Activated CD8-positive, alpha-beta memory T cell treated with anti-CD3 and anti-CD28 coated beads for 36 hours (primary cell): ENCODE measurements around the gene MRPS7. TPM values are rescaled to one million over a fixed set of nuclear protein-coding genes. Genes with fewer than 3 reads are reported as not detected.
"Not testable (repeated sequence)": the region's sequence is repeated elsewhere in the genome, so short reads cannot be mapped to it uniquely, and the experiment has no call there.

ENCODE experiments used
- CTCF ChIA-PET: fragments of 350-600 bp; sonication (Branson Sonifier 250); formaldehyde crosslinking; loops from one replicate; lab custom pipeline; 2021; ENCODE audit warnings: antibody characterized with exemption; lab: Charles Lee
- POLR2A ChIA-PET: fragments of 350-600 bp; sonication (Branson Sonifier 250); formaldehyde crosslinking; loops from one replicate; lab custom pipeline; 2021; ENCODE audit warnings: antibody characterized with exemption; lab: Charles Lee
- total RNA-seq, 2 experiments: library from RNA; stranded (reverse); gene quantifications; one replicate each; pipeline ENCODE4 v1.2.3, GENCODE V29; 2021

MRPS7 gene
- total RNA-seq, 2 experiments from 2014 or later = 98.9 to 102 TPM

GRCh38 chr17:75240394-75241142 is 21.1 kb upstream of the MRPS7 start:
- POLR2A ChIA-PET = interaction anchor here (0.5 to 1.0 kb wide), 3 partner anchors 20 to 118 kb away, joined by 3 to 6 read pairs (median 4); partner anchors contain the start of gene GGA3

GRCh38 chr17:75241143-75241430 is 20.6 kb upstream of the MRPS7 start:
- CTCF ChIA-PET = interaction anchor here (0.9 to 5.1 kb wide), 8 partner anchors 9 to 171 kb away, joined by 3 to 39 read pairs (median 9); partner anchors contain the start of genes GGA3, MIF4GD and MRPS7
- POLR2A ChIA-PET = interaction anchor here (1.0 to 2.4 kb wide), 2 partner anchors 20 to 30 kb away, joined by 3 to 7 read pairs; partner anchors contain the start of genes GGA3 and MIF4GD

More at GRCh38 chr17:75240394-75241142, 21.1 kb upstream of the MRPS7 start:
- CTCF ChIA-PET = interaction anchor here (0.6 to 5.1 kb wide), 12 partner anchors 9 to 1161 kb away, joined by 3 to 39 read pairs (median 4); partner anchors contain the start of genes GGA3, MIF4GD and MRPS7

- ChIA-PET POLR2A (interaction anchor here (2.4 kb wide), 1 partner anchor 29 kb away, joined by 7 read pairs; the partner anchor contains the start of gene MIF4GD), CTCF (interaction anchor here (0.8 to 5.1 kb wide), 6 partner anchors 8 to 171 kb away, joined by 3 to 39 read pairs (median 18); partner anchors contain the start of genes GGA3, MIF4GD and MRPS7)
Measured at GRCh38 chr17:75241502-75241901, 20.2 kb upstream of the MRPS7 start.

DNA sequence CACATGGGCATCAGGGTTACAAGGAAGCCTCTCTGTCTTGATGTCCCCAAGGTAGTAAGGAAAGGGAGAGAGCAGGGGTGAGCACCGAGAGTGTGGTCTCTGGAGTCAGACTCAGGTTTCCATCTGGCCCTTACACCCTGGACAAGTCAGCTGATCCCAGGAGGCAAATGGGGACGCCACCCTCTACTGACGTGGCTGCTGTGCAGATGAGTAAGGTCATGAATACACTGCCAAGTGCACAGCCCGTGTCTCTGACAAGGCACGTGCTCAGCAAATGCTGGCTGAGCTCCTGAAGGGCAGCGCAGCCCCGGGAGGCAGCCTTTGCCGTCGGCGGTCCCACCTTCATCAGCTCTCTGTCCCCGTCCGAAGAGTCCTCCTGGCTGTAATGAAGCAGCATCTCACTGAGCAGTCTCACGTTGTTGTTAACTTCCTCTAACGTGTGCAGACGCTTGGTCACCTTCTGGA is 19.7 kb upstream of the MRPS7 start:
- ChIA-PET POLR2A (interaction anchor here (0.6 to 2.4 kb wide), 4 partner anchors 19 to 47 kb away, joined by 3 to 12 read pairs (median 5); partner anchors contain the start of genes GGA3, MIF4GD and MRPS7), CTCF (interaction anchor here (0.5 to 5.1 kb wide), 7 partner anchors 13 to 171 kb away, joined by 3 to 39 read pairs (median 6); partner anchors contain the start of genes GGA3, MIF4GD and MRPS7)

DNA sequence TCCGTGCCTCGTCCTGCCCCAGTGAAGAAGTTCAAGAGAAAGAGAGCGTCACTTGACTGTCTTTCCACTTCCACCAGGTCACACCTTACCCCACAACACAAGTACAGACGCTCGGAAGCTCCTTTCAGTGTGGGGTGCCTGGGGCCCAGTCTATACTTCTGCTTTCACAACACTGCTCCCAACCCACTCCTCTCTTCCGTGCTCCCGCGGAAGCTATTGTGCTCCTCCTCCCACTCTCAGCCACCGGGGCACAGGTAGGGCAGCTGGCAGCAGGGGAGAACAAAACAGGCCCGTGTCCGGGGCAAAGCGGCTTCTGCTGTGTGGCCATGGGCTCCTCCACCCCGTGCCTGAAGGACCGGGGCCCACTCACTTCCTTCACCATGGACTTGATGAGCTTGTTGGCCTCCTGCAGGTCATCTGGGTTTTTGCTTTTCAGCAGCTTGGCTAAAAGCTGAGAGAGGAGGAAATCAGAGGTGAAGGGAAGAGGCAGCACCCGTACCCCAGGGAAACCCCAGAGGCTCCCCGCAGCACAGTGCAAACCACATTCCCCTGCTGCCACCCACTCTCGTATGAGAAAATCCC is 19.1 kb upstream of the MRPS7 start:
- CTCF ChIA-PET = interaction anchor here (0.5 to 4.4 kb wide), 6 partner anchors 19 to 170 kb away, joined by 3 to 39 read pairs (median 5); partner anchors contain the start of genes GGA3, MIF4GD and MRPS7
- POLR2A ChIA-PET = interaction anchor here (0.6 to 2.4 kb wide), 5 partner anchors 18 to 64 kb away, joined by 3 to 12 read pairs (median 5); partner anchors contain the start of genes GGA3, MIF4GD and MRPS7

DNA sequence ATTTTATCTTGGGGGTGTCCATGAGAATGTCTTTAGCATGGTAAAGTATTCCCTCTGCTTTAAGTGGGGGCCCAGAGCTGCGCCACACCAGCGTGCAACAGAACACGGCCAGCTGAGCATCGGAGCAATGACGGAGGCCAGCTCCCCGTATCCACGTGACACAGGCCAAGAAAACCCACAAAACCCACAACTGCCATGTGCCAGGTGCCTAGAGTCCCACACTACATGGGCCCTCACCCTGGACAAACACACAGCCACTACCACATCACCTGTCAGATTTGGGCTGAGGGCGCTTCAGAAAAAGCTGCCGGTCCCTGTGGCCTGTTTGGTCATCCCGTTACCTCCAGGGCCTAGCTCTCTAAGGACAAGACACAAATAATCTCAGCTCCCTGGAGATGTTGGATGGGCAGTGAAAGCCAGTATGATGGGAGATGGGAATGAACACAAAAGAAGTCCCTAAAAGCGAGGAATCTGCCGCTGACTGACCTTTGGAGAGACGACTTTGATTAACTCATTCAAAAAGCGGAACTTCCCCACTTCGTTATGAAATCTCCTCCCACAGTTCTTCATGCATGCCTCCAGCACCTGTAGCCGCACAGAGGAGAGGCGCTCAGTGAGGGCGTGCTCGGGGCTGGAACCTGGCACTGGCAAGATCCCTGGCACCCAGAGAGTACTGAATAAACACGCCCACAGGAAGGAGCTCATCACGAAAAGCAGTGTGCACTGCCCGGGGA is 17.4 kb upstream of the MRPS7 start:
- CTCF ChIA-PET = no interaction called here
- POLR2A ChIA-PET = no interaction called here

GRCh38 chr17:75245011-75245410 is 16.7 kb upstream of the MRPS7 start:
- CTCF ChIA-PET = no interaction called here
- POLR2A ChIA-PET = no interaction called here

DNA sequence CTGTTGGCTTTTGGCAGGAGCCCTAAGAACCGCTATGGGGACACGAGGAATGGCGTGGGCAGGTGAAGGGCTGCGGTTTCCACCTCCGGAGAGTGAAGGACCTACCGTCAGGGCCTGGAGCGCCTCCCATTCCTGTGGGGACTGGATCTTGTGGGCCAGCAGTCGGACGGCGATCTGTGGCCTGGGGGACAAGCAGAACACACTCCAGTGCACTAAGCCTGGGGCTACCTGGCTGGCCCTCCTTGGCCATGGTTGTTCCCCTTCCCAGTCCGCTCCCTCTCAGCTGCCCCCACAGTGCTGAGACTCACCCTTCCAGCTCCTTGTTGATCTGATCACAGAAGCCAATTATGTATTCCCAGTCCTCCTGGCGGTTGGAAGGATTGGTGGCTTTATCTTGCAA is 15.3 kb upstream of the MRPS7 start:
- CTCF ChIA-PET = interaction anchor here (0.6 to 1.1 kb wide), 3 partner anchors 15 to 155 kb away, joined by 3 to 5 read pairs (median 3); partner anchors contain the start of genes GGA3 and MRPS7
- POLR2A ChIA-PET = no interaction called here

DNA sequence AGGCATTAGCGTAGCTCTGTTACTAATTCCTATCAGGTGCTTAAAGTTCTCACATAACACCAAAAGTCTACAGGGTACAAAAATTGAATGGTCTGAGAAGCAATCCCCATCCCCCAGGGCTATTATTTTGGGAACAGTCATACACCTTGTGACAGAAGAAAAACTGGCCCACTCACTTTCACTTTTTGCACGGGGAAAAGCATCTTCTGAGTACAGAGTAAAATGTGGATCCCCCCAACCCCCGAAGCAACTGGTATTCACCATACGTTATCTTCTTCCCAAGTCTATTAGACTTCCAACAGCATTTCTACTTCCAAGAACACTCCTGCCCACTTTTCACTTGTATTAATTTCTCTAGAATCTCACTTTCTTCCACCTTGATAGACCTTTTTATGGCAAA is 12.1 kb upstream of the MRPS7 start:
- ChIA-PET POLR2A (interaction anchor here (1.3 to 3.2 kb wide), 4 partner anchors 12 to 40 kb away, joined by 3 to 41 read pairs (median 10); partner anchors contain the start of genes GGA3, MIF4GD, MRPS7 and SLC25A19), CTCF (interaction anchor here (1.0 to 5.1 kb wide), 8 partner anchors 10 to 163 kb away, joined by 3 to 21 read pairs (median 4); partner anchors contain the start of genes GGA3, MRPS7, NT5C and SLC25A19)

DNA sequence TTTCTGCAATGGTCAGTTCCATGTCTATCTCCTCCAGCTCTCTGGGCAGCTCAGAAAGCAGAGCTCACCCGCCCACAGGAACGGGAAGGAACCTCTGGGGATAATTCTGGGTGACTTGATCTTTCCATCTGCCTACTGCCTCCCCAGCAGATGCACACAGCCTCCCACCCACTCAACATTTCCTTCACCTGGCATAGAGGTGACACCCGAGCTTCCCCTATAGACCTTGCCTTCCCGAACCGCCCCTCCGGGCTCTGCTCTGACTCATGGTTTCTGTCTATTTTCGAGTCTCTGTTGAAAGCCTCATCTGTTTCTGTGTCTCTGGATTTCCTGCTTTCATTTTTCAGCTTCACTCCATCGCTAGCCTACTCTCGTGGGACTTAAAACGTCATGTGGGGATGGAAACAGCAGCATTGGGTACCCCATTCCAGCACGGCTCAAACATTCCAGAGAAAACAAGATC is 11.6 kb upstream of the MRPS7 start:
- POLR2A ChIA-PET = interaction anchor here (0.7 to 3.2 kb wide), 5 partner anchors 11 to 113 kb away, joined by 3 to 41 read pairs (median 6); partner anchors contain the start of genes GGA3, MIF4GD, MRPS7 and SLC25A19
- CTCF ChIA-PET = interaction anchor here (0.6 to 5.1 kb wide), 12 partner anchors 10 to 162 kb away, joined by 3 to 21 read pairs (median 4); partner anchors contain the start of genes GGA3, MIF4GD, MRPS7 and NT5C

- ChIA-PET CTCF (interaction anchor here (0.7 to 5.1 kb wide), 3 partner anchors 8 to 12 kb away, joined by 3 to 21 read pairs (median 4); no protein-coding TSS in a partner anchor), POLR2A (interaction anchor here (0.6 to 0.7 kb wide), 2 partner anchors 9 to 773 kb away, joined by 3 to 4 read pairs; partner anchors contain the start of gene GGA3)
Measured at GRCh38 chr17:75252039-75252816, 9.5 kb upstream of the MRPS7 start.

- POLR2A ChIA-PET, CTCF ChIA-PET: not testable (repeated sequence)
Measured at GRCh38 chr17:75255954-75256698, 5.6 kb upstream of the MRPS7 start.

GRCh38 chr17:75257228-75257627 is 4.5 kb upstream of the MRPS7 start:
- CTCF ChIA-PET, POLR2A ChIA-PET: not testable (repeated sequence)

- ChIA-PET CTCF (interaction anchor here (0.8 to 4.3 kb wide), 8 partner anchors 9 to 28 kb away, joined by 4 to 50 read pairs (median 6); partner anchors contain the start of genes MIF4GD and SLC25A19), POLR2A (interaction anchor here (0.5 to 3.4 kb wide), 17 partner anchors 9 to 287 kb away, joined by 3 to 69 read pairs (median 3); partner anchors contain the start of genes GRB2, MIF4GD, NT5C and SLC25A19)
Measured at GRCh38 chr17:75260641-75261335, 891 bp upstream of the MRPS7 start.

DNA sequence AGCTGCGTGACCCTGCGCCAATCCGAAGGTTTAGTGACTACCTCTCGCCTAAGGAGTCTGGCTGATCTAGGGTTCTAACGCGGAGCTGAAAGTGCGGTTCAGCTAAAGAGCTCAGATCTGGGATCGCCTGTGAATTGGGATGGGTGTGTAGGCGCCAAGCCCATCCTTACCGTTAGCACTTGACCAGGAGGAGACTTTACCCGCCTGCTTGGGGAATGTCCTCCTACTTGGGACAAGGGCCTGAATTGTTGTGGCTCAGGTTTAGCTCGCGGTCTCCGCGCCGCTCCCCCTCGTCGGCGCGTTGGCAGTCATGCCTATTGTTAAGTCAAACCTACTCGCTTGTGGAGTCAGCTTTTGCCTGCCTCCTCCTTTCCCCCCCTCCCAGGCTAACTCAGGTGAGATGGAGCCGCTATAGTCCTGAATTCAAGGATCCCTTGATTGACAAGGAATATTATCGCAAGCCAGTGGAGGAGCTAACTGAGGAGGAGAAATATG is 480 bp downstream of the MRPS7 start:
- ChIA-PET POLR2A (interaction anchor here (0.6 to 3.4 kb wide), 8 partner anchors 9 to 263 kb away, joined by 3 to 69 read pairs (median 8); partner anchors contain the start of genes GRB2, LLGL2, MIF4GD and SLC25A19), CTCF (interaction anchor here (0.5 to 4.3 kb wide), 12 partner anchors 9 to 150 kb away, joined by 3 to 50 read pairs (median 4); partner anchors contain the start of genes MIF4GD and SLC25A19)
